Smooth muscle cell (in vitro differentiated cells): ENCODE measurements around the gene CYP4F12. TPM values are rescaled to one million over a fixed set of nuclear protein-coding genes. Genes with fewer than 3 reads are reported as not detected.

Experiments used
- DNase-seq: peaks from one replicate; lab custom pipeline; 2025; ENCODE audit not compliant: unreplicated experiment; lab: John Stamatoyannopoulos, UW
- H2AFZ ChIP-seq: fragments of 200-600 bp; sonication (generic); 2 replicates; pipeline ENCODE4 v1.6.0; 2016; ENCODE audit warnings: antibody characterized with exemption, low read depth, mild to moderate bottlenecking
- H3F3A ChIP-seq: fragments of 200-600 bp; sonication (generic); 2 replicates; pipeline ENCODE4 v1.6.0; 2017; ENCODE audit warnings: antibody characterized with exemption, low read depth
- H3K27ac ChIP-seq: fragments of 200-600 bp; sonication (generic); 2 replicates; pipeline ENCODE4 v1.5.1; 2016; ENCODE audit warnings: low read depth, mild to moderate bottlenecking
- H3K27me3 ChIP-seq: fragments of 200-600 bp; sonication (generic); 2 replicates; pipeline ENCODE4 v1.6.1; 2016; ENCODE audit warnings: low read depth, mild to moderate bottlenecking
- H3K36me3 ChIP-seq: fragments of 200-600 bp; sonication (generic); 2 replicates; pipeline ENCODE4 v1.5.1; 2016; ENCODE audit warnings: low read depth
- H3K4me1 ChIP-seq: fragments of 200-600 bp; sonication (generic); 2 replicates; pipeline ENCODE4 v1.5.1; 2016; ENCODE audit warnings: low read depth
- H3K4me2 ChIP-seq: fragments of 200-600 bp; sonication (generic); 2 replicates; pipeline ENCODE4 v1.6.0; 2016; ENCODE audit warnings: mild to moderate bottlenecking
- H3K4me3 ChIP-seq: fragments of 200-600 bp; sonication (generic); 2 replicates; pipeline ENCODE4 v1.5.1; 2016; ENCODE audit warnings: mild to moderate bottlenecking
- H3K79me2 ChIP-seq: fragments of 200-600 bp; sonication (generic); 2 replicates; pipeline ENCODE4 v1.6.0; 2016; ENCODE audit warnings: low read depth, mild to moderate bottlenecking
- H3K9ac ChIP-seq: fragments of 200-600 bp; sonication (generic); 2 replicates; pipeline ENCODE4 v1.6.0; 2016; ENCODE audit warnings: low read depth
- H3K9me3 ChIP-seq: fragments of 200-600 bp; sonication (generic); replicated peaks from 2 replicates; pipeline ENCODE4 v1.5.1; 2016; ENCODE audit warnings: low read depth
- H4K20me1 ChIP-seq: fragments of 200-600 bp; sonication (generic); 2 replicates; pipeline ENCODE4 v1.6.0; 2016; ENCODE audit warnings: low read depth
- WGBS: methylation state at CpG from one replicate; pipeline ENCODE4 v1.1.7; 2016; ENCODE audit warnings: low lambda C conversion rate; 5-methylcytosine and 5-hydroxymethylcytosine counted together
- polyA plus RNA-seq: library from polyadenylated mRNA; unstranded; fragments of >200 nt; fragmentation: Nextera tagmentation; extraction: Ambion mirVana; gene quantifications from 2 replicates; pipeline ENCODE4 v1.2.1, GENCODE V29; 2016
- total RNA-seq: library from RNA; depleted of rRNA; stranded (reverse); fragments of >200 nt; gene quantifications from 2 replicates; pipeline ENCODE4 v1.2.3, GENCODE V29; 2014
- TF ChIP-seq, protein P1 (sequence below): fragments of 200-600 bp; sonication (generic); IDR thresholded peaks from 2 replicates; pipeline ENCODE4 v1.5.1; 2017; ENCODE audit warnings: borderline replicate concordance, mild to moderate bottlenecking, antibody characterized with exemption; ENCODE audit not compliant: insufficient read depth, poor library complexity, severe bottlenecking

CYP4F12 gene
- total and polyA plus RNA-seq, 2 experiments from 2014 or later = not detected

- TF ChIP-seq, protein P1, sequence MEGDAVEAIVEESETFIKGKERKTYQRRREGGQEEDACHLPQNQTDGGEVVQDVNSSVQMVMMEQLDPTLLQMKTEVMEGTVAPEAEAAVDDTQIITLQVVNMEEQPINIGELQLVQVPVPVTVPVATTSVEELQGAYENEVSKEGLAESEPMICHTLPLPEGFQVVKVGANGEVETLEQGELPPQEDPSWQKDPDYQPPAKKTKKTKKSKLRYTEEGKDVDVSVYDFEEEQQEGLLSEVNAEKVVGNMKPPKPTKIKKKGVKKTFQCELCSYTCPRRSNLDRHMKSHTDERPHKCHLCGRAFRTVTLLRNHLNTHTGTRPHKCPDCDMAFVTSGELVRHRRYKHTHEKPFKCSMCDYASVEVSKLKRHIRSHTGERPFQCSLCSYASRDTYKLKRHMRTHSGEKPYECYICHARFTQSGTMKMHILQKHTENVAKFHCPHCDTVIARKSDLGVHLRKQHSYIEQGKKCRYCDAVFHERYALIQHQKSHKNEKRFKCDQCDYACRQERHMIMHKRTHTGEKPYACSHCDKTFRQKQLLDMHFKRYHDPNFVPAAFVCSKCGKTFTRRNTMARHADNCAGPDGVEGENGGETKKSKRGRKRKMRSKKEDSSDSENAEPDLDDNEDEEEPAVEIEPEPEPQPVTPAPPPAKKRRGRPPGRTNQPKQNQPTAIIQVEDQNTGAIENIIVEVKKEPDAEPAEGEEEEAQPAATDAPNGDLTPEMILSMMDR = no peak
- no peak for DNase-seq
- no peak overlapping the region for H3K4me3 ChIP-seq
- no peak overlapping the region for H2AFZ ChIP-seq
- no peak overlapping the region for H3K4me2 ChIP-seq
- no peak overlapping the region for H3K9ac ChIP-seq
- H3K79me2 ChIP-seq = no peaks in the 10 kb centered on the region
- H4K20me1 ChIP-seq = no peaks in the 10 kb centered on the region
- no peaks in the 10 kb centered on the region for H3K27me3 ChIP-seq
- no peaks in the 10 kb centered on the region for H3K36me3 ChIP-seq
- H3K27ac ChIP-seq = no peak overlapping the region
- no peaks in the 10 kb centered on the region for H3F3A ChIP-seq
- H3K9me3 ChIP-seq = peaks cover 12% of the 10 kb centered on the region
- 74% methylated on average over 6 of the region's 6 CpGs for WGBS
- no peaks in the 10 kb centered on the region for H3K4me1 ChIP-seq
Measured at GRCh38 chr19:15717809-15718208, 44.9 kb downstream of the CYP4F12 start.

DNA sequence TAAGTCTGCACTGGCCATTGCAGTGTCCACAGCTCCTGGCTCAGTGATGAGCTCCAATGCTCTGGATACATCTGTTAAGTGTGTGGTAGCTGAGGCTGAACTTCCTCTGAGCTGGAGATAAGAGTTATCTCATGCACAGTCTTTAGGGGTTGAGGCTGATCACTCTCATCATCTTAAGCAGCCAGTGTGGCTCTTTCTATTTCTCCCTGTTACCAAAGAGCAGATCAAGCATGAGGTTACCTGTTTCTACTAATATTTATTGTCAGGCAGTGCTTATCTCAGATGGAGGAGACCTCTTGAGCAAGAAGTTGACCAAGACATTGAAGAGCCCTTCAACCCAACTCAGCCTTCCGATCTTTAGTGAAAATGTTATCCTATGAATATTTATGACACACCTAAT is 48.4 kb downstream of the CYP4F12 start:
- Histone ChIP-seq H3K27ac (no peak overlapping the region), H3F3A (no peaks in the 10 kb centered on the region), H3K9ac (no peak overlapping the region), H3K4me2 (no peak overlapping the region), H3K79me2 (no peaks in the 10 kb centered on the region), H2AFZ (no peak overlapping the region), H3K4me1 (no peaks in the 10 kb centered on the region), H3K9me3 (peaks cover 9% of the 10 kb centered on the region), H3K4me3 (no peak overlapping the region), H3K27me3 (no peaks in the 10 kb centered on the region), H4K20me1 (no peaks in the 10 kb centered on the region), H3K36me3 (no peaks in the 10 kb centered on the region)
- 66% methylated on average over 1 of the region's 1 CpG for WGBS
- TF ChIP-seq, protein P1 = no peak
- no peak for DNase-seq

- WGBS = 83% methylated on average over 24 of the region's 25 CpGs
- no peak for DNase-seq
- no peak overlapping the region for H2AFZ ChIP-seq
- H4K20me1 ChIP-seq = no peaks in the 10 kb centered on the region
- no peak overlapping the region for H3K4me2 ChIP-seq
- TF ChIP-seq, protein P1 = no peak
- no peak overlapping the region for H3K9ac ChIP-seq
- H3K9me3 ChIP-seq = peaks cover 9% of the 10 kb centered on the region
- no peaks in the 10 kb centered on the region for H3K27me3 ChIP-seq
- no peaks in the 10 kb centered on the region for H3K4me1 ChIP-seq
- no peak overlapping the region for H3K27ac ChIP-seq
- H3K79me2 ChIP-seq = no peaks in the 10 kb centered on the region
- H3K36me3 ChIP-seq = no peaks in the 10 kb centered on the region
- no peak overlapping the region for H3K4me3 ChIP-seq
- H3F3A ChIP-seq = no peaks in the 10 kb centered on the region
Measured at GRCh38 chr19:15722956-15723355, 50.1 kb downstream of the CYP4F12 start.

GRCh38 chr19:15727724-15728123 is 54.8 kb downstream of the CYP4F12 start, which contains the start of gene OR10H2:
TSS of gene OR10H2 (plus strand) at chr19:15728024. CDS start at chr19:15728044, 20 bp downstream.
- no peak for DNase-seq
- no peak within 1 kb of the TSS for H3K4me2 ChIP-seq
- H3K27ac ChIP-seq = no peak within 1 kb of the TSS
- no peaks in the 10 kb centered on the region for H3F3A ChIP-seq
- H3K9ac ChIP-seq = no peak within 1 kb of the TSS
- 69% methylated on average over 5 of the region's 5 CpGs for WGBS
- no peaks in the 10 kb centered on the region for H3K9me3 ChIP-seq
- TF ChIP-seq, protein P1 = no peak
- no peak within 1 kb of the TSS for H3K4me3 ChIP-seq
- H3K4me1 ChIP-seq = no peaks in the 10 kb centered on the region
- H4K20me1 ChIP-seq = no peaks in the 10 kb centered on the region
- no peak within 1 kb of the TSS for H2AFZ ChIP-seq
- H3K79me2 ChIP-seq = no peaks in the 10 kb centered on the region
- no peaks in the 10 kb centered on the region for H3K27me3 ChIP-seq
- H3K36me3 ChIP-seq = no peaks in the 10 kb centered on the region
